Astrocyte of the spinal cord (primary cell): ENCODE measurements around the gene EIF3A.

Source experiments
- DNase-seq: peaks from one replicate; pipeline ENCODE4 v3.0.0; 2011; ENCODE audit warnings: low read depth, low spot score
- H3K4me3 ChIP-seq: 2 replicates; pipeline ENCODE4 v1.5.1; 2011; ENCODE audit warnings: low read depth, mild to moderate bottlenecking, low read length, moderate library complexity
- CTCF ChIP-seq: IDR thresholded peaks from 2 replicates; pipeline ENCODE4 v1.5.1; 2012; ENCODE audit warnings: low read depth, mild to moderate bottlenecking, low read length, inconsistent platforms
- in situ Hi-C: cut with HindIII; loops from 2 replicates; pipeline ENCODE4 v1.10.0; 2017; ENCODE audit warnings: low sequenced_read_pairs

The EIF3A gene

GRCh38 chr10:119005362-119006043 is 75.1 kb downstream of the EIF3A start:
- H3K4me3 ChIP-seq = no peak overlapping the region
- TF ChIP-seq CTCF = no peak
- in situ Hi-C loops = no loop called here
- peak; percentile 43 for DNase-seq

GRCh38 chr10:119003572-119004289 is 76.9 kb downstream of the EIF3A start:
- in situ Hi-C loops = no loop called here
- H3K4me3 ChIP-seq = no peak overlapping the region
- no peak for DNase-seq
- no peak for TF ChIP-seq CTCF

GRCh38 chr10:119001717-119002500 is 78.7 kb downstream of the EIF3A start:
- in situ Hi-C loops = no loop called here
- TF ChIP-seq CTCF = no peak
- no peak overlapping the region for H3K4me3 ChIP-seq
- DNase-seq = no peak

GRCh38 chr10:118998183-118998582 is 82.4 kb downstream of the EIF3A start:
- H3K4me3 ChIP-seq = no peak overlapping the region
- DNase-seq = no peak
- TF ChIP-seq CTCF = no peak
- in situ Hi-C loops = no loop called here

- no peak for DNase-seq
- in situ Hi-C loops = no loop called here
- no peak overlapping the region for H3K4me3 ChIP-seq
- TF ChIP-seq CTCF = no peak
Observed at GRCh38 chr10:118997379-118997778, 83.2 kb downstream of the EIF3A start.

GRCh38 chr10:118995739-118996138 is 84.9 kb downstream of the EIF3A start:
- no peak overlapping the region for H3K4me3 ChIP-seq
- TF ChIP-seq CTCF = no peak
- no peak for DNase-seq
- in situ Hi-C loops = no loop called here
